ENCODE results near the gene EIF5B.

- no peak for TF ChIP-seq CTCF (IDR thresholded peaks at IDR 0.05)
- TF ChIP-seq POLR2AphosphoS5 (IDR thresholded peaks at IDR 0.05), result no peak
These were observed 19.7 kb downstream of the EIF5B start for GRCh38 chr2:99356853-99357252.

Measured in suprapubic skin (tissue), 3 donors.